Measurements from ENCODE around the gene CAMK2B.

Gene CAMK2B

DNA sequence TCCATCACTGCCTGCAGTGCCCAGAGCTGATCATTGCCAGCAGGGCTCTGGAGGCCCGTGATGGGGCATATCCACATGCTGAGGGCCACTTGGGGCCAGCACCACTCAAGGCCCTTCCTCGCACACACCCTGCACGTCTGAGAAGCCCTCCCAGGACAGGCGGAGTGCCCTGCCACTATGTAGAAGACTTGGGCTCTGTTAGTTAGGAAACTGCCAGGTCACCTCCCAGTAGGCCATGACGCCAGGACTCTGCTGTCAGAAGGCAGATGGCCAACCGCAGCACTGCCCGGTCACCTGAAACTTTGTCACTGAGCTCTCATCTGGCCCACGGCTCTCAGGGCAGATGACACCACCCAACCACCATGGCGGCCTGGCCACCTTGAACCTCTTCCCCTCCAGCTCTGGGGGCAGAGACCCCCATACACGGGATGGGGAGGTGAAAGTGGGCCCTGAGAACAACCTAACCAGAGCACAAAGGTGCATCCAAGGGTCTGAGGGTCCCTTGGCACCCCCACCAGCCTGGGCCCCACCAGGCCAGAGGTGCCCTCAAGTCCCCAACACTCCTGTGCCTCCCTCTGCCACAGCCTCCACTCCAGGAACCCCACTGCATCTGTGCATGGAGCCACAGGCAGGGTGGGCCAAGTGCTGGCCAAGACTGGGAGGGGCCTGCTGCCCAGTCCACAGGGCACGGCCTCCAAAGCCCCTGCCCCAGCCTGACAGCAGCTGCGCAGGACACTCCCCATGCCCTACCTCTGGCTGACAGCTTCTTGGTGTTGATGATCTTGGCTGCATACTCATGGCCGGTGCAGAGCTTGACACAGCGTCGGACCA lies 41.8 kb downstream of the CAMK2B start:
- DNase-seq = peak; percentile 4
- no peaks in the 10 kb centered on the region for H3K36me3 Mint-ChIP-seq (ENCODE audit: low read depth)
- H3K9me3 Mint-ChIP-seq = no peaks in the 10 kb centered on the region
- H3K27ac Mint-ChIP-seq = peak overlapping the region; percentile 57
- no peak overlapping the region for H3K4me3 Mint-ChIP-seq
- H3K4me1 Mint-ChIP-seq = peaks cover 46% of the 10 kb centered on the region
- peaks cover 6% of the 10 kb centered on the region for H3K27me3 Mint-ChIP-seq (ENCODE audit: low read depth, poor library complexity)
- TF ChIP-seq, protein P1, sequence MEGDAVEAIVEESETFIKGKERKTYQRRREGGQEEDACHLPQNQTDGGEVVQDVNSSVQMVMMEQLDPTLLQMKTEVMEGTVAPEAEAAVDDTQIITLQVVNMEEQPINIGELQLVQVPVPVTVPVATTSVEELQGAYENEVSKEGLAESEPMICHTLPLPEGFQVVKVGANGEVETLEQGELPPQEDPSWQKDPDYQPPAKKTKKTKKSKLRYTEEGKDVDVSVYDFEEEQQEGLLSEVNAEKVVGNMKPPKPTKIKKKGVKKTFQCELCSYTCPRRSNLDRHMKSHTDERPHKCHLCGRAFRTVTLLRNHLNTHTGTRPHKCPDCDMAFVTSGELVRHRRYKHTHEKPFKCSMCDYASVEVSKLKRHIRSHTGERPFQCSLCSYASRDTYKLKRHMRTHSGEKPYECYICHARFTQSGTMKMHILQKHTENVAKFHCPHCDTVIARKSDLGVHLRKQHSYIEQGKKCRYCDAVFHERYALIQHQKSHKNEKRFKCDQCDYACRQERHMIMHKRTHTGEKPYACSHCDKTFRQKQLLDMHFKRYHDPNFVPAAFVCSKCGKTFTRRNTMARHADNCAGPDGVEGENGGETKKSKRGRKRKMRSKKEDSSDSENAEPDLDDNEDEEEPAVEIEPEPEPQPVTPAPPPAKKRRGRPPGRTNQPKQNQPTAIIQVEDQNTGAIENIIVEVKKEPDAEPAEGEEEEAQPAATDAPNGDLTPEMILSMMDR (IDR thresholded peaks at IDR 0.05) = no peak

GRCh38 chr7:44282601-44283171 lies 42.7 kb downstream of the CAMK2B start:
- TF ChIP-seq, protein P1 (IDR thresholded peaks at IDR 0.05) = no peak
- peak; percentile 1 for DNase-seq
- Mint-ChIP-seq H3K27me3 (ENCODE audit: low read depth, poor library complexity) (peaks cover 6% of the 10 kb centered on the region), H3K9me3 (no peaks in the 10 kb centered on the region), H3K27ac (no peak overlapping the region), H3K4me1 (peaks cover 41% of the 10 kb centered on the region), H3K36me3 (ENCODE audit: low read depth) (no peaks in the 10 kb centered on the region), H3K4me3 (no peak overlapping the region)

DNA sequence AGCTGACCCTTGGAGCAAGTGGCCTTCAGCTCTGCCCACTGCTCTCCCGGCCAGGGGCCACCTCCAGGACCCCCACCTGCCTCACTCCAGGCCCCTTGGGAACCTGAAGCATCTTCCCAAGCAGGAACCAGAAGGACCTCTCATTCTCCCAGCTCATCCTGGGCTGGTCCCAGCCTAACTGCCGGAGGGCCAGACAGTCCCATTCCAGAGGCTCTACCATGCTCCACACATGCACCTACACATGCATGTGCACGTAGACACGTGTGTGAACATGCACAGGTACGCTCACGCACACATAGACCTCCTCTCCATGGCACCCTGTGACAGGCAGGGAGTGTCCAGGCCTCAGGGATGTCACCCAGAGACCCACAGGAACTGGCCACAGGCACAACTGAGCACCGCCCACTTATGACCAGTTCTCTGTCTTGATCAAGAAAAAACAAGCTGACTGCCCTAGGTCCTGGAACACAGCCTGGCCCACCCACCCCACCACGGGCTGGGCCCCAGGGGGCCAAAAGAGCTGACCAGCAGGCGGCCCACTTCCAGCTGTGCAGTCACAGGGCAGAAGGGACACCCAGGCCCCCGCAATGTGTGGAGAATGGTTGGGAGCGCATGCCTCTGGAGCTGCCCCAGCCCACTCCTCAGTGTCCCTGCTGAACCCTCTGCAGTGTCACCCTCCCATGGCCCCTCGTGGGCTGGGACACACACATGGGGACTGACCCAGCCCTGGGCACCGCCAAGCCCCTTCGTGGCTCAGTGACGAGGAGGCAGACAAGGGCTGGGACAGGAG lies 43.4 kb downstream of the CAMK2B start:
- Mint-ChIP-seq H3K36me3 (ENCODE audit: low read depth) (no peaks in the 10 kb centered on the region), H3K27me3 (ENCODE audit: low read depth, poor library complexity) (peaks cover 6% of the 10 kb centered on the region), H3K4me3 (no peak overlapping the region), H3K4me1 (peaks cover 39% of the 10 kb centered on the region), H3K27ac (no peak overlapping the region), H3K9me3 (no peaks in the 10 kb centered on the region)
- peak; percentile 4 for DNase-seq
- TF ChIP-seq, protein P1 (IDR thresholded peaks at IDR 0.05) = no peak

DNA sequence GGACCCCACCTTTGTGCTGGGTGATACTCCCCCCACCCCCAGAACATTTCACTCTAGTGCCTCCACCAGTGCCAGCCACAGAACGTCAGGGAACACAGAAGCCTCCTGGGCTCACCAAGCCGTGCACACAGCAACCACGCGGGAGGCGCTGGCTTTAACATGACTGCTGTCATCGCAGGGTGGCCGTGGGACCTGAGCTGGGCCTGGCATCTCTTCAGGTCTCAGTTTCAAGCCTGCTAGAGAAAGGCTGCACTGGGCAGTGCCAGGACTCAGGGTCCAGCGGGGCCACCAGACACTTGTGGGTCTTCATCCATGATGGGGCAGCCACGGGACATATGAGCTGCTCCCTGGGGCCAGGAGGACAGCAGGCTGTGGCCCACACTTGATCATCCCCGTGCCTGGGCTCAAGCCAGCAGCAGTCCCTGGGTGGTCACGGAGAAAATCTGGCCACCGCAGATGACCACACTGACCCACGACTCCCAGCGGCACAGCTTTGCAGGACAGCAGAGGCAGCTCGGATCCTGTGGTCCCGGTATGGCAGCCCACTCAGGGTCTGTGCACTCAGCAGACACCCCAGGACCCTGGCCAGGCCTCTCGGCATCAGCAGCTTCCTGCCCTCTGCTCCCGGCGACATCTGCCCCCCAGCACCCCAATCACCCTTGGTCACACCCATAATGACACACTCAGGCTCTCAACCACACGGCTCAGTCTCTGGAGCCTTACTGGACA lies 44.2 kb downstream of the CAMK2B start:
- no peak overlapping the region for H3K27ac Mint-ChIP-seq
- DNase-seq = peak; percentile 2
- H3K4me3 Mint-ChIP-seq = no peak overlapping the region
- no peaks in the 10 kb centered on the region for H3K9me3 Mint-ChIP-seq
- H3K27me3 Mint-ChIP-seq (ENCODE audit: low read depth, poor library complexity) = peaks cover 6% of the 10 kb centered on the region
- no peaks in the 10 kb centered on the region for H3K36me3 Mint-ChIP-seq (ENCODE audit: low read depth)
- TF ChIP-seq, protein P1 (IDR thresholded peaks at IDR 0.05) = no peak
- H3K4me1 Mint-ChIP-seq = peaks cover 44% of the 10 kb centered on the region

GRCh38 chr7:44280636-44280992 lies 44.8 kb downstream of the CAMK2B start:
- no peak overlapping the region for H3K27ac Mint-ChIP-seq

More at GRCh38 chr7:44280636-44280992, 44.8 kb downstream of the CAMK2B start:
- TF ChIP-seq, protein P1 (IDR thresholded peaks at IDR 0.05) = no peak
- Mint-ChIP-seq H3K27me3 (ENCODE audit: low read depth, poor library complexity) (peaks cover 6% of the 10 kb centered on the region), H3K9me3 (no peaks in the 10 kb centered on the region), H3K4me1 (peaks cover 47% of the 10 kb centered on the region), H3K4me3 (no peak overlapping the region), H3K36me3 (ENCODE audit: low read depth) (no peaks in the 10 kb centered on the region)
- no peak for DNase-seq
